Activated CD4-positive, alpha-beta T cell treated with anti-CD3 and anti-CD28 coated beads, Interleukin-2, amount 50 U/mL, for 1 hour (primary cell): ENCODE data around the gene IGSF3.
"Not testable (repeated sequence)": the region's sequence is repeated elsewhere in the genome, so short reads cannot be mapped to it uniquely, and the experiment has no call there.

Source experiments
- DNase-seq: peaks from one replicate; pipeline ENCODE4 v3.0.0-alpha.2; 2020

The IGSF3 gene

DNA sequence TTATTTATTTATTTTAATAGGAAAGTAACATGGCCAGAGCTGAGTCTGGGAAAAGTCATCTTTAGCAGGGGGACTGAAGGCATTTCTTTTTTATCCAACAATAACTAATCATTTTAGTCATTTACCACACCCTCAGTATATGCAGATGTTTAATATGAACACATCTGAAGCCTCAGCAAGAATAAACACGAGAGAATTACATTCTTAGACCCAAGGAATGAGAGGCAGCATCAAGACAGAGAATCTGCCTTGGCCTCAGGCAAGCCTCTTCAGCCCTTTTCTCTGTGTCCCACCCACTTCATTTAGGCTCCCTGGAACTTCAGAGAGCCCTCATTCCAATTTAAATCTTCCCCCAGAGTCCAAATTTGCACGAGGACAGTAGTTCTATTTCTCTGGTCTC, 17.0 kb upstream of the IGSF3 start:
- no peak for DNase-seq

- no peak for DNase-seq
These were observed 15.2 kb upstream of the IGSF3 start for GRCh38 chr1:116682641-116683221.

DNA sequence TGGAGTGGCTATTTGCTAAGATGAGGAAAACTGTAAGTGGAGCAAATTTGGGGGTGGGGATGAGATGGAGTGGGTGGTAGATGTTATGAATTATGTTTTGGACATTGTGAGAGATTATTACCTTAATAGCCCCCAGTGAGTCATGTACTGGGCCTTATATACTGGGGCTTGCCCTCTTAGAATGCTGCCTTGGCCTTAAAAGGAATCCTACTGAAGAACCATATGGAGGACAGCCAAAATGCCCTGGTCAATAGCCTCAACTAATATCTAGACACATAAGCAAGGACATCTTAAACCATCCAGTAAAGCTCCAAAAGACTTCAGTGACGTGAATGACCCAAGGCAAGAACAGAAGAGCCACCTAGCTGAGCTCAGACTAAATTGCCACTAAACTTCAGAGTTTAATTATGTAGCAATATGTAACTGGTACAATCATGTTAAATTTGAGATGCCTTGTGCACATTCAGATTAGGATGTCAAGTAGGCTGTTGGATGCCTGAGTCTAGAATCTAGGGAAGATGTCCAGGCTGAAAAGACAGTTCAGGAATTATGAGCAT, 13.9 kb upstream of the IGSF3 start:
- DNase-seq, result no peak

GRCh38 chr1:116680752-116681151, 13.2 kb upstream of the IGSF3 start:
- no peak for DNase-seq

GRCh38 chr1:116679828-116680628, 12.5 kb upstream of the IGSF3 start:
- DNase-seq, result no peak

- DNase-seq, result no peak
These were observed 11.7 kb upstream of the IGSF3 start for GRCh38 chr1:116679091-116679827.

DNA sequence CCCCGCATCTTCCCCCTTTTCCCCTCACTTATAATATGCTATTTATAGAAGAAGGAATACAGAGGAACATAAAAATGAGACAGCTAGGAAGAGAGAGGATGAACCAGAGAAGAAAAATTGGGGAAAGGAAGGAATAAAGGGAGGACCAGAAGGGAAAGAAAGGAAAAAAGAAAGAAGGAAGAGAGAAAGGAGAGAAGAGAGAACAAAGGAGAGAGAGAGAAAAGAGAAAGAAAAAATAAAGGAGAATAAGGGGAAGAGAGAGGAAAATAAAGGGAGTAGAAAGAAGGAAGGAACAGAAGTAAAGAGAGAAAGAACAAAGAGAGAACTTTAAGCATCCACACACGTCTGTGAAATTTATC, 11.2 kb upstream of the IGSF3 start:
- DNase-seq, result no peak

- DNase-seq, result no peak
These were observed 10.0 kb upstream of the IGSF3 start for GRCh38 chr1:116677474-116678062.

GRCh38 chr1:116676291-116676690, 8.8 kb upstream of the IGSF3 start:
- no peak for DNase-seq

DNA sequence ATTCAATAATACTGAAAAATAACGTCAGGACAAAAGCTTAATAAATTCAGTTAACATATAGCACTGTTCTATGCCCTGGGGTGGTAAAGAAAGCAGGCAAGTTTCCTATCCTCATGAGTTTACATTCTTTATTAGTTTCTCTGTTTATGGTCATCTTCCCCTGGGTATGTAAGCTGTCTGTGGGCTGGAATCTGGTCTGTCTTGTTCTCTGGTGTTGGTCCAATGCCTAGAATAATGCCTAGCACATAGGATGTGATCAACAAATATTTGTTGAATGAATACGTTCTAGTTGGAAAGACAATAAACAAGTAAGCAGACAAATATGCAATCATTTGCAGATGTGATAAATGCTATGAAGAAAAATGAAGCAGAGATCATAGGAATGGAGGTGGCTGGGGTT, 7.2 kb upstream of the IGSF3 start:
- DNase-seq, result no peak

- no peak for DNase-seq
These were observed 6.5 kb upstream of the IGSF3 start for GRCh38 chr1:116674011-116674531.

DNA sequence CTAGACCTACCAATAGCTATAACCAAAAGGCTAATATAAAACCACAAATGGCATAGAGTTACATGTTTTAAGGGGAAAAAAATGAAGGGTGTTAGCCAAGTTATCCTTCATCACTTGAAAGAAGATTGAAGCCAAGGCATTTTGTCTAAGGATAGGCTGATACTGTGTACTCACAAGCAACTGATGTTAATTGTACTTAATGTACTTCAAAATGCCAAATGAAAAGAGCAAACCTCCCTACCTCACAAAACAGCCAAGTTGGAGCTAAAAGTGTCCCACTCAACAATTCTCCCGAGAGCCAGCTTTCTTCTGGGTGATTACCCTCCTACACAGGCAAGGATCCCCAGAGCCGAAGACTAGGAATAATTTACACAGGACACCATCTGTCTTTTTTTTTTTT, 4.4 kb upstream of the IGSF3 start:
- DNase-seq, result no peak

DNA sequence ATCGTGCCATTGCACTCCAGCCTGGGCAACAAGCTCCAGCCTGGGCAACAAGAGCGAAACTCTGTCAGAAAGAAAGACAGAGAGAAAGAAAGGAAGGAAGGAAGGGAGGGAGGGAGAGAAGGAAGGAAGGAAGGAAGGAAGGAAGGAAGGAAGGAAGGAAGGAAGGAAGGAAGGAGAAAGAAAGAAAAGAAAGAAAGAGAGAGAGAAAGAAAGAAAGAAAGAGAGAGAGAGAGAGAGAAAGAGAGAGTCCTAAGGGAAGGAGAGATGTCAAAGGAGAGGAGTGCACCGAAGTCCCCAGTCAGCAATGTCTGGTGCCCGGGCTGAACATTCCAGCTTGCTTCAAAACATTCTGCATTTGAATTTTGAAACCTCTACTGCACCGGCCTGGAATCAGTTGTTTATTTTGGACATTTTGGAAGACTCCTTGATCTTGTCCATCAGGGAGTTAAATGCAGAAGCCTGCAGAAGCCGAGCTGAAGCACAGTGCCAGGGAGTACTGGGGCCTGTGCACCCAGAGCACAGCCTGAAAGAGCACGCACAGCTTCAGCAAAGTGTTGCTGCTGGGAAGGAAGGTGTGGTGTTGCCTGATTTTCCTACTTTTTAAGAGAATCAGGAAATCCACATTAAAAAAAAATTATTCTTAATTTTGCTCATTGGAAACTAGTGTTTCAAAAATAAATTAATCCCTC, 3.7 kb upstream of the IGSF3 start:
- DNase-seq, result no peak

- no peak for DNase-seq
These were observed 744 bp upstream of the IGSF3 start for GRCh38 chr1:116668277-116668676.

GRCh38 chr1:116667078-116667574, 407 bp downstream of the IGSF3 start:
- DNase-seq, result no peak

DNA sequence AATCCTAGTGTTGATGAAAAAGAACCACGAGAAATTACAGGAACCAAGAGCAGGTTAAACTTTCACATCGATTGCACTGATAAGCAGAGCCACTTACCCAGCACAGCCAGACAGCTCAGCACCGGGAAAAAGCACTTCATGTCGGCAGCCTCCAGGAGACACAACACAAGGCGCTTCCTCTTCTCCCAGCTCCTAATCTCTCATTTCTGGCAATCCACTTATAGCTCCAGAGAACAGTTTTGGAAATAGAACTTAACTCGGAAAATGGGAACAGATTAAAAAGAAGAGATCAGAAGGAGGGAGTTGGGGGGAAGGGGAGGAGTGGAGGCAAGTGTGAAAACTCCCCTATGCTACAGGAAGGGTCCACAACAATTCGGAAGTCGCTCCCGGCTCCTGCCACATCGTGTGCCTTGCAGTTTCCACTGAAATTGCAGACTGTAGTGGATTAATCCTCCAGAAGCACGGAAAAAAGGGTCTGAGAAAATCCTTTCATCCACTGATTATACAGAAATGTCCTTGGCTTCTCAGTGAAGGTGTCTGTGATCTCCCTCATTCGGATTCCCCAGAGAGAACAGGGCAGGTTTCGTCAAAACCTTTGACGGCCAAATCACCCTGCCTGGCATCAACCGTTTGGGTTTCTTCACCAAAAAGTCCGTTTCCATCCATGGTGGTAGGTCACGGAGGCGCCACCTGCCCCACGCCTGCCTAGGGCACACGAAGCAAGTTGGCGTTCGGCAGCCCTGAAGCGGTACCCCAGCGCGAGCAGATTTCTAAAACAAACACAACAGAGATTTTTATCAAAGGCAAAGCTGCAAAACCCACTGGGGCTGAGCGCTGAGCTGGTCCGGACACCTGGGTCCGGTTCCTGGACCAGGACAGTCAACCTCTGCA, 1.1 kb downstream of the IGSF3 start:
- no peak for DNase-seq

GRCh38 chr1:116664978-116665371, 2.6 kb downstream of the IGSF3 start:
- no peak for DNase-seq

GRCh38 chr1:116664366-116664977, 3.1 kb downstream of the IGSF3 start:
- DNase-seq, result no peak

- no peak for DNase-seq
These were observed 3.7 kb downstream of the IGSF3 start for GRCh38 chr1:116663821-116664220.

DNA sequence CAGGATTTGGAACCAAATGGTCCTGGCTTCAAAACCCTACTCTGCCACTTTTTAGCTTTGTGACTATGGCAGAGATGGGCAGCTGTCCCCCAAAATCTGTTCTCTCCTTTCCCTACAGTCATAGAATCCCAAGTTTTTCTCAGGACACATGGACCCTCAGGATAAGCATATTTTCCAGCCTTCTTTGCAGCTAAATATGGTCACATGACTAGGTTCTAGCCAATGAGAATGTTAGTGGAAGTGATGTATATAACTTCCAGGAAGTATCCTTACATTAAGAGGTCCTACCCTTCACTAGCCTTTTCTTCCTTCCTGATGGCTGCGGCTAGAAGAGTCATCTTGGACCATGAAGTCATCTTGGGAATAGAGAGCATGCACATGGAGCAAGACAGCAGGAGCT, 5.9 kb downstream of the IGSF3 start:
- no peak for DNase-seq

DNA sequence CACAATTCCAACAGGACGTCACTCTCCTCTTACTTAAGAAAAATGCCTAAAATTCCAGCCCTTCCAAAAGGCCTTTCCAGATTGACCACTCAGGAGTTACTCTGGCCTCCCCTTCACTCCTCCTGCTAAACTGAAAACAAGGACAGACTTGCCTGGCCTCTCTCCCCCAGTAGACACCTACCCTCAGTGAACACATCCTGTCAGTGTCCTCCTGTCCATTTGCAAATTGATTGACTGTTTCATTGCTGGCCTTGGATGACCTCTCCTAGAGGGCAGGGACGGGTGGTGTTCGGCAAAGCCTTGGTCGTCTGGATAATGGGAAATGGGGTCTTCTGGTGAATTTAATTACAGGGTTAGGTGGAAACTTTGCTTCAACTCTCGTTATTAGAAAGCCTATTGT, 8.9 kb downstream of the IGSF3 start:
- DNase-seq, result not testable (repeated sequence)
